GM12878 (cell line): ENCODE data around the gene TPI1. TPM values are rescaled to one million over a fixed set of nuclear protein-coding genes. Genes with fewer than 3 reads are reported as not detected.

Experiments used
- ATAC-seq: fragments of 200-7000 bp; cut with Tn5 transposase; 3 replicates; pipeline ENCODE4 v1.9.1; 2020; ENCODE audit warnings: mild to moderate bottlenecking, moderate library complexity
- BruUV-seq: library from RNA; stranded (reverse); fragments of 400-500 nt; replicated peaks from 2 replicates; lab custom pipeline; 2021; lab: Mats Ljungman, UMichigan
- CTCF ChIA-PET: fragments of 300-600 bp; sonication (Branson Sonifier 250); formaldehyde crosslinking; extraction: SDS; loops from one replicate; lab custom pipeline; 2021; ENCODE audit warnings: inconsistent platforms; lab: Yijun Ruan, JAX
- POLR2A ChIA-PET: fragments of 350-600 bp; formaldehyde crosslinking; extraction: SDS; loops from one replicate; lab custom pipeline; 2021; ENCODE audit warnings: inconsistent platforms; lab: Charles Lee
- RAD21 ChIA-PET: fragments of 300-600 bp; sonication (Branson Sonifier 250); formaldehyde crosslinking; loops from one replicate; lab custom pipeline; 2023; ENCODE audit warnings: antibody characterized with exemption; ENCODE audit not compliant: unreplicated experiment; lab: Charles Lee
- SMC1A ChIA-PET: fragments of 300-600 bp; sonication (Branson Sonifier 250); formaldehyde crosslinking; loops from one replicate; lab custom pipeline; 2023; ENCODE audit not compliant: unreplicated experiment, uncharacterized antibody; lab: Charles Lee
- DNase-seq: peaks from one replicate; pipeline ENCODE4 v3.0.0-alpha.2; 2011; ENCODE audit warnings: low read depth, low spot score
- FAIRE-seq: peaks from 3 replicates; lab custom pipeline; 2011; peaks lifted over from hg19 to GRCh38; lab: Jason Lieb, UNC
- H2AFZ ChIP-seq: 2 replicates; pipeline ENCODE4 v1.6.0; 2011; ENCODE audit warnings: low read depth, low read length, control low read depth; ENCODE audit not compliant: control insufficient read depth
- H3K27ac ChIP-seq: 2 replicates; pipeline ENCODE4 v1.5.1; 2011; ENCODE audit warnings: control low read depth; ENCODE audit not compliant: control insufficient read depth, insufficient read depth
- H3K27me3 ChIP-seq, 2 experiments: replicated peaks in 1 of 2; 2 replicates each; pipeline versions ENCODE4 v1.6.0 to v1.6.1; 2011; ENCODE audit warnings: low read length in 1 of 2; ENCODE audit not compliant: control insufficient read depth in 2 of 2, insufficient read depth in 2 of 2
- H3K36me3 ChIP-seq, 2 experiments: 2 replicates each; pipeline ENCODE4 v1.5.1; 2011; ENCODE audit warnings: low read length in 1 of 2; ENCODE audit not compliant: control insufficient read depth in 2 of 2, insufficient read depth in 2 of 2
- H3K4me1 ChIP-seq: 2 replicates; pipeline ENCODE4 v1.6.1; 2011; ENCODE audit warnings: mild to moderate bottlenecking, low read length, moderate library complexity, mixed read lengths; ENCODE audit not compliant: control insufficient read depth, insufficient read depth
- H3K4me2 ChIP-seq: 2 replicates; pipeline ENCODE4 v1.6.0; 2011; ENCODE audit warnings: control low read depth; ENCODE audit not compliant: control insufficient read depth, insufficient read depth
- H3K4me3 ChIP-seq: fragments of 200-600 bp; sonication (generic); 2 replicates; pipeline ENCODE4 v1.5.1; 2016
- H3K79me2 ChIP-seq: 2 replicates; pipeline ENCODE4 v1.6.0; 2011; ENCODE audit warnings: low read length; ENCODE audit not compliant: control insufficient read depth, insufficient read depth
- H3K9ac ChIP-seq: 2 replicates; pipeline ENCODE4 v1.8.0; 2011; ENCODE audit warnings: low read length, control low read depth, mixed read lengths; ENCODE audit not compliant: control insufficient read depth, insufficient read depth
- H3K9me3 ChIP-seq: replicated peaks from 3 replicates; pipeline ENCODE4 v1.5.1; 2011; ENCODE audit warnings: mild to moderate bottlenecking, low read length; ENCODE audit not compliant: control insufficient read depth, insufficient read depth
- H4K20me1 ChIP-seq: 2 replicates; pipeline ENCODE4 v1.6.0; 2011; ENCODE audit not compliant: control insufficient read depth, insufficient read depth
- BACH1 ChIP-seq: fragments of 450-650 bp; IDR thresholded peaks from 2 replicates; pipeline ENCODE4 v1.6.1; 2017; ENCODE audit warnings: mild to moderate bottlenecking, borderline replicate concordance
- CHD2 ChIP-seq: IDR thresholded peaks from 2 replicates; pipeline ENCODE4 v1.6.1; 2011; ENCODE audit warnings: low read depth, low read length, improper control_type of control experiment, borderline replicate concordance
- CREB1 ChIP-seq: IDR thresholded peaks from 2 replicates; pipeline ENCODE4 v1.6.1; 2012; ENCODE audit warnings: low read depth, mild to moderate bottlenecking, inconsistent platforms
- CREM ChIP-seq: IDR thresholded peaks from 2 replicates; pipeline ENCODE4 v1.6.1; 2014; ENCODE audit warnings: antibody characterized with exemption, low read depth
- E4F1 ChIP-seq: fragments of 450-650 bp; IDR thresholded peaks from 2 replicates; pipeline ENCODE4 v1.6.1; 2018; ENCODE audit warnings: borderline replicate concordance, mild to moderate bottlenecking; ENCODE audit not compliant: partially characterized antibody
- ETV6 ChIP-seq, 2 experiments: fragments of 450-650 bp in 1 of 2; IDR thresholded peaks in 1 of 2; conservative IDR thresholded peaks in 1 of 2; 2 replicates each; pipeline ENCODE4 v1.6.1; 2014; ENCODE audit warnings: antibody characterized with exemption in 1 of 2, borderline replicate concordance in 1 of 2, low read depth in 1 of 2, mild to moderate bottlenecking in 1 of 2, moderate library complexity in 1 of 2
- FOXM1 ChIP-seq: IDR thresholded peaks from 2 replicates; pipeline ENCODE4 v1.6.1; 2012; ENCODE audit warnings: low read depth, mild to moderate bottlenecking, inconsistent platforms, low read length, moderate library complexity
- PML ChIP-seq: IDR thresholded peaks from 2 replicates; pipeline ENCODE4 v1.6.1; 2012; ENCODE audit warnings: low read length, inconsistent platforms
- POLR2AphosphoS5 ChIP-seq: IDR thresholded peaks from 2 replicates; pipeline ENCODE4 v1.6.1; 2011; ENCODE audit warnings: mild to moderate bottlenecking, low read length, inconsistent platforms
- PRDM15 ChIP-seq: fragments of 450-650 bp; formaldehyde crosslinking; IDR thresholded peaks from 2 replicates; pipeline ENCODE4 v1.4.0; 2020; ENCODE audit warnings: mild to moderate bottlenecking, moderate library complexity
- RELA ChIP-seq: fragments of 450-650 bp; IDR thresholded peaks from 2 replicates; pipeline ENCODE4 v1.8.0; 2014; ENCODE audit warnings: borderline replicate concordance; ENCODE audit not compliant: partially characterized antibody
- SIN3A ChIP-seq: IDR thresholded peaks from 2 replicates; pipeline ENCODE4 v1.6.1; 2012; ENCODE audit warnings: low read depth, low read length, improper control_type of control experiment
- SUZ12 ChIP-seq: fragments of 200-600 bp; sonication (generic); IDR thresholded peaks from one replicate; pipeline ENCODE4 v1.6.1; 2018; ENCODE audit warnings: antibody characterized with exemption, mild to moderate bottlenecking; ENCODE audit not compliant: unreplicated experiment
- TCF3 ChIP-seq: IDR thresholded peaks from 2 replicates; pipeline ENCODE4 v1.6.1; 2012; ENCODE audit warnings: low read depth, mild to moderate bottlenecking, low read length, borderline replicate concordance; ENCODE audit not compliant: insufficient read depth
- ZNF622 ChIP-seq: fragments of 450-650 bp; IDR thresholded peaks from 2 replicates; pipeline ENCODE4 v1.6.1; 2017; ENCODE audit warnings: mild to moderate bottlenecking, inconsistent platforms
- WGBS: methylation state at CpG from one replicate; pipeline ENCODE4 v1.1.6; 2016; ENCODE audit warnings: low lambda C conversion rate; ENCODE audit not compliant: insufficient replicate concordance, insufficient coverage; ENCODE audit errors: missing lambda C conversion rate; 5-methylcytosine and 5-hydroxymethylcytosine counted together
- in situ Hi-C: fragments of 300-500 bp; cut with MboI; formaldehyde crosslinking; loops from 9 replicates; pipeline ENCODE4 v1.14.3; 2018; ENCODE audit warnings: mixed read lengths
- intact Hi-C: fragments of 100-400 bp; cut with micrococcal nuclease; formaldehyde crosslinking; loops from one replicate; pipeline ENCODE4 v1.14.2; 2022; ENCODE audit not compliant: unreplicated experiment
- polyA plus RNA-seq, 11 experiments: library from polyadenylated mRNA; depleted of rRNA in 4 of 11; unstranded in 6 of 11; stranded (reverse) in 5 of 11; fragments of >200 nt; fragmentation: Nextera tagmentation in 4 of 11; fragmentation: Illumina TruSeq in 1 of 11; extraction: Ambion mirVana in 4 of 11; extraction: Trizol in 1 of 11; gene quantifications; 1 replicate in 1 of 11; 2 replicates in 10 of 11; pipeline versions ENCODE4 v1.2.1 to v1.2.3, GENCODE V29; 2011 to 2016; ENCODE audit warnings: inconsistent platforms in 2 of 11, missing spikeins in 2 of 11, low read depth in 1 of 11
- total RNA-seq, 4 experiments: library from RNA; depleted of rRNA in 3 of 4; stranded (reverse); fragments of >200 nt in 3 of 4; fragmentation: Illumina TruSeq in 1 of 4; extraction: Trizol in 1 of 4; gene quantifications; 2 replicates each; pipeline versions ENCODE4 v1.2.1 to v1.2.3, GENCODE V29; 2013 to 2021

TPI1 gene
- total and polyA plus RNA-seq, 10 of the 15 experiments (the other 5 are each of a cell fraction or from before 2014, with no cell fraction given) = 916 to 7,349 (median 1,677) TPM

GRCh38 chr12:6904280-6905276 is 37.2 kb downstream of the TPI1 start, which contains the start of gene LRRC23:
TSS of gene LRRC23 (plus strand) at chr12:6904822. CDS start at chr12:6905634, 812 bp downstream.
- H3K4me2 ChIP-seq = peak within 1 kb of the TSS; percentile 83
- H3K9ac ChIP-seq = peak within 1 kb of the TSS; percentile 50
- H3K27me3 ChIP-seq = no peaks in the 10 kb centered on the region
- H3K4me3 ChIP-seq = peak within 1 kb of the TSS; percentile 93
- peaks cover 7% of the 10 kb centered on the region; the same call in 1 of the 2 replicates for H3K4me1 ChIP-seq
- peak within 1 kb of the TSS; percentile 84 for H2AFZ ChIP-seq
- BruUV-seq = no TSS peak
- ChIA-PET POLR2A (interaction anchor here (0.5 to 4.3 kb wide), 12 partner anchors 10 to 47 kb away, joined by 3 to 18 read pairs (median 4); partner anchors contain the start of genes C12orf57, ENO2, RNU7-1 and SPSB2), RAD21 (interaction anchor here (1.8 kb wide), 1 partner anchor 32 kb away, joined by 7 read pairs; the partner anchor contains the start of gene SPSB2), CTCF (interaction anchor here (0.7 to 4.5 kb wide), 6 partner anchors 11 to 36 kb away, joined by 3 to 21 read pairs (median 8); partner anchors contain the start of gene SPSB2), SMC1A (interaction anchor here (0.7 kb wide), 1 partner anchor 29 kb away, joined by 3 read pairs; no protein-coding TSS in a partner anchor)
- no peak within 1 kb of the TSS for H3K27ac ChIP-seq
- intact Hi-C loops (loop anchor here (1.0 kb wide), 1 partner anchor 13 kb away; no protein-coding TSS in a partner anchor), in situ Hi-C loops (no loop called here)
- H3K79me2 ChIP-seq = no peaks in the 10 kb centered on the region
- no peaks in the 10 kb centered on the region for H3K36me3 ChIP-seq
- no peaks in the 10 kb centered on the region for H4K20me1 ChIP-seq
- DNase-seq (peak; percentile 87), FAIRE-seq (peak; percentile 100), ATAC-seq (peak; percentile 99)
- 11% methylated on average over 34 of the region's 34 CpGs for WGBS
- H3K9me3 ChIP-seq = no peaks in the 10 kb centered on the region
- peak; percentile 20 for TF ChIP-seq E4F1
- peak; percentile 89 for TF ChIP-seq SIN3A
- TF ChIP-seq RELA = peak; percentile 16
- 0 out of 2 replicates have a peak, but pooled peaks have one; percentile 29 for TF ChIP-seq BACH1
- TF ChIP-seq CREM = peak; percentile 82; the same call in 1 of the 2 replicates
- TF ChIP-seq POLR2AphosphoS5 = peak; percentile 41; the same call in 1 of the 2 replicates
- TF ChIP-seq ETV6 (conservative IDR thresholded peaks at IDR 0.05 in 1 of 2, IDR thresholded peaks at IDR 0.05 in 1 of 2; ENCODE audit: borderline replicate concordance in 1 of 2, low read depth in 1 of 2) = no peak
- TF ChIP-seq PRDM15 (CRISPR knock-in tag) = no peak
- TF ChIP-seq PML = no peak
- TF ChIP-seq ZNF622 = no peak
- TF ChIP-seq CHD2 = no peak
- TF ChIP-seq SUZ12 = no peak
- no peak for TF ChIP-seq TCF3
- peak; percentile 79 for TF ChIP-seq CREB1
- TF ChIP-seq FOXM1 = no peak
